GM12874 (cell line): ENCODE measurements around the gene CAPZB.

Source experiments
- TF ChIP-seq, protein P1 (sequence below): IDR thresholded peaks from 2 replicates; pipeline ENCODE4 v1.5.1; 2011; ENCODE audit warnings: low read depth, mild to moderate bottlenecking, control low read depth, low read length, moderate library complexity; ENCODE audit not compliant: insufficient read depth

Gene CAPZB

DNA sequence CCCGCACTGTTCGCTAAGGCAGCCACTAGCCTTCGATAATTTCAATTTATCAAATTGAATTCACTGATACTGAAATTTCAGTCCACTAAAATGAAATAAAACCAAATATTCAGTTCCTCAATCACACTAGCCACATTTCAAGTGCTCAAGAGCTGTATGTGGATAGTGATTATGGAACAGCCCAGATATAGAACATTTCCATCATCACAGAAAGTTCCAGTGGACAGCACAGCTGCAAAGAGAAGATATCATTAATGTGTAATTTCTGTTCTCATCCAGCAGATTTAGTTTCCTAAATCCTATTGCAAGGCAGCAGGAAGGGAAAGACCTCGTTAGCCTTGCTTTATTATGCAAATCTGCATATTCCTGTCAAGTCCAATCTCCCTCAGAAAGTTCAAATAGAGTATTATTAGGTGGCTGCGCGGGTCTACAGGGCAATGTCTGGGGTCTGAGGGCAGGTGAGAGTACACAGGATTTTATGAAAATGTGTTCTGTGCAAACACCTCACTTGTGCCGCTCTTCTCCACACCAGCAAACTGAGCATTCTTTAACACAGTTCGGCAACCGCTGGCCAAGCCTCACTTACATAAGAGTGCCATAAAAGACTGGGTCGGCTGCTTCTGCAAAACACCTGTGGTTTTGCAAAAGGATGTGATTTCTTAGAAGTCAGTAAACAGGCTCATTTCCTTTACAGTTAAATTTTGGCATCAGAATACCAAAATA lies 22.4 kb downstream of the CAPZB start:
- TF ChIP-seq, protein P1, sequence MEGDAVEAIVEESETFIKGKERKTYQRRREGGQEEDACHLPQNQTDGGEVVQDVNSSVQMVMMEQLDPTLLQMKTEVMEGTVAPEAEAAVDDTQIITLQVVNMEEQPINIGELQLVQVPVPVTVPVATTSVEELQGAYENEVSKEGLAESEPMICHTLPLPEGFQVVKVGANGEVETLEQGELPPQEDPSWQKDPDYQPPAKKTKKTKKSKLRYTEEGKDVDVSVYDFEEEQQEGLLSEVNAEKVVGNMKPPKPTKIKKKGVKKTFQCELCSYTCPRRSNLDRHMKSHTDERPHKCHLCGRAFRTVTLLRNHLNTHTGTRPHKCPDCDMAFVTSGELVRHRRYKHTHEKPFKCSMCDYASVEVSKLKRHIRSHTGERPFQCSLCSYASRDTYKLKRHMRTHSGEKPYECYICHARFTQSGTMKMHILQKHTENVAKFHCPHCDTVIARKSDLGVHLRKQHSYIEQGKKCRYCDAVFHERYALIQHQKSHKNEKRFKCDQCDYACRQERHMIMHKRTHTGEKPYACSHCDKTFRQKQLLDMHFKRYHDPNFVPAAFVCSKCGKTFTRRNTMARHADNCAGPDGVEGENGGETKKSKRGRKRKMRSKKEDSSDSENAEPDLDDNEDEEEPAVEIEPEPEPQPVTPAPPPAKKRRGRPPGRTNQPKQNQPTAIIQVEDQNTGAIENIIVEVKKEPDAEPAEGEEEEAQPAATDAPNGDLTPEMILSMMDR, result no peak

DNA sequence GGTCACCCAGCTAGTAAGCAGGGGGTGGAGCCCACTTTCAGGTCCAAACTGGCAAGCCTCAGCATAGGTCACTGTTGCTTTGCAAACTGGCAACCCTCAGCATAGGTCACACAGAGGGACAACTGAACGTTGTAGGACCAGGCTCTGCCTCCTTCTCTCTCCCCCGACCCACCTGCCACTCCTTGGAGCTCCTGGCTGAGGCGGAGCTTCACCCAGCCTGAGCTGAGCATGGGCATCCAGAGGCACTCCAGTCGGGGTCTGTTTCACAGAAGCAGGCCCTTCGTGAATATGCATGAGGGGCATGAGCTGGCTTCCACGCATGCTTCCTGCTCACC lies 24.2 kb downstream of the CAPZB start:
- TF ChIP-seq, protein P1, result no peak

DNA sequence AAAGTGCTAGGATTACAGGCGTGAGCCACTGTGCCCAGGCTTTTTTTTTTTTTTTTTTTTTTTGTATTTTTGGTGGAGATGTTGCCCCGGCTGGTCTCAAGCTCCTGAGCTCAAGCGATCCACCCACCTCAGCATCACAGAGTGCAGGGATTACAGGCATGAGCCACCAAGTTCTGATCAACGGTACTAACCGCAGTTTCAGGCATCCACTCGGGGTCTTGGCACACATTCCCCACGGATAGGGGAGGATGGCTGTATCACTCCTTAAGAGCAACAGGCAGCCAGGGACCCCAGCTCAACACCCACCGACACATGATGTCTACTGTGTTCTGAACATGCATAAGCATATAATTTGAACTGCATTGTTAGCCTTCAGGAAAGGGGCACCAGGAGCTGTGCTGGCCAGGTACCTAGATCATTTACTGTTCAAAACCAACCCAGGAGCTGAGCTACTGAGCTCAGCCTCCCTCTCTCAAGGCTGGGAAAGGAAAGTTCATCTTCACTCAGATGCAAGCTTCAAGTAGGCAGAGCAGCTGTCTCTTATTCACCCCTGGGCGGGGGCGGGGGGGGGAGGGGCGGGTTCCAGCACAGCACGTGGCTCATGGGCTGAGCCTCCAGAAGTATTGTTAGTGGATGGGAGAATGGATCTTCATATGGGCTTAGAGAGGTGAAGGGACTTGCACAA lies 24.7 kb downstream of the CAPZB start:
- TF ChIP-seq, protein P1, result no peak

DNA sequence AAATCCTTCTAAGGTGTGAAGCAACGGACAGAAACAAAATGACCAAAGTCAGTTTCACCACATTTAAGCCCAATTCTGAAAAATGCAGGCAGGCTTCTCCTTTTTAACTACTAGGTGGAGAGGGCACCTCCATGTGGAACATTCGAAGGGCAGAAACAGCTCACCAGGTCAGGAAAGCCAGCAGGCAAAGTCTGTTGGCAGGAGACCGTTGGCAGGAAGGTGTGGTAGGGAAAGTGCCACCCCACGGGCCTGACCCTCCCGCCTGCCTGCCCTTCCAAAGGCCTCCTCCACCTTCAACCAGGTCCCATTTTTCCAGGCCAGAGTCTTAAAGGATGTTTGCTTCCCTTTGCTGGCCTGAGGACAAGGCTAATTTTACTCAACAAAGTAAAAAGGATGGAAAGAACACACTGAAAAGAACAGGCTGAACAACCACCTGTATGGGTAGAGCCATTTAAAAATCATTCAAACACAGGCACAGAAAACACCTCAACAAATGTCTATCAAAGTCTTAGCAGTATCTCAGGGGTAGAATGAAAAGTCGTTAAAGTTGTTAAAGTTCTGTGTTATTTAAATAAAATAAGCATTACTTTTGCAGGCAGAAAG lies 26.4 kb downstream of the CAPZB start:
- TF ChIP-seq, protein P1, result no peak

DNA sequence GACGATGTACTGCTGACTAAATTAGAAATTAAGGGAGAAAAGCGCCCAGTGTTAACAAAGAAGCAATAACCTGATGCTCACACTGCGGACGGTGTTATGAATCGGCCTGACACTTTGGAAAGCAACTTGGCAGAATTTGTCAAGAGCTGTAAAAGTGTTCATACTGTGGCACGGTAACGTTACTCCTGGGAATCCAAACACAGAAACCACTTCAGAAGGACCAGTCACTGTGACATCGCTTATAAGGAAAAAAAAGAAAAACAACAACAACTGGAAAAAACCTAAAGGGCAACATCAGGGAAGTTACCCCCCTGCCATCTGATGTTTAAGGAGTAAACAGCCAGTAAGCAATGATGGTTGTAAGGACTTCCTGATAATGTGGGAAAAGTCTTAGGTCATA lies 27.7 kb downstream of the CAPZB start:
- TF ChIP-seq, protein P1, result no peak

DNA sequence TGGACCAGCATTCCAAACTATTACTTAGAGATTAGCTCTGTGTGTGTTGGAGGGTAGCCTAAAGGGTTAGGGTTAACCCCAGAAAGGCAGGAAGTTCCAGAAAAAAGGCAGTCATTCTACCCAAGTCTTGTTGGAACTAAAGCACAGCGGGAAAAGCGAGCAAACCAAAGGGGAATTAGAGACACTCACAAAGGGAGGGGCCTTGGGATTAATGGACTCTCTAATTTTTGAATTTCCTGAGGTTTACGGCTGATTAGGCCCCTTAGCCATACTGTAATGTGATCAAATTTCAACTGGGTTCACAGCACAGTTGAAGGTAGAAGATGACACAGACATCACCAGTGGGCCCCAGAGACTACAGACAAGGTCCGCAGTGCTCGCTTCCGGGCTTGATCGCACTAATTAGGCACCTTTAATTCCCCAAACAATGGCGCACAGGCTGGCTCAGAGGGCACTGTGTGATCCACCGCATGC lies 28.3 kb downstream of the CAPZB start:
- TF ChIP-seq, protein P1, result no peak

DNA sequence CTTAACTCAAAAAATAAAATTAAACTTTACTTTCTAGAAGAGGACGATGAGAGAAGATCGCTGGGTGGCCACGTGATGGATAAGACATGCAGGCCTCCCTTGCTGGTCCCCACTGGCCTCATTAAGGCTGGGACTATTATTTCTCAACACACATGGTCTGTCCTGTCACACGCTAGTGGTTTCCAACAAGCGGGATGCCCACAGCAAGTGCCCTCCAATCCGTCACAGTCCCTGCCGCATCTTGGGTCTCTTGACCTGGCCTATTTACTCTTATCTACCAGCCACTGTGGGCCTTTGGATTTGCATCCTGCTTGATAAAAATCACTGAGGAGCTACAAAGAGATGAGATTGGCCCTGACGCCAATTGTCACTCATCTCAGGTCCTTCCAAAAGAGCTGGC lies 30.0 kb downstream of the CAPZB start:
- TF ChIP-seq, protein P1, result no peak
